ENCODE results near the gene BRD8. TPM values are rescaled to one million over a fixed set of nuclear protein-coding genes. Genes with fewer than 3 reads are reported as not detected.

BRD8 gene
- total RNA-seq, 1 experiment from 2014 or later: 93.4 TPM

- POLR2A ChIA-PET: interaction anchor here (0.5 to 4.6 kb wide), 33 partner anchors 8 to 396 kb away, joined by 3 to 62 read pairs (median 5); partner anchors contain the start of genes CDC23, EGR1, ETF1 and FAM13B
- DNase-seq (ENCODE audit: unreplicated experiment): no peak
- TF ChIP-seq CTCF (IDR thresholded peaks at IDR 0.05; ENCODE audit: unreplicated experiment): no peak
- Mint-ChIP-seq H3K4me1 (ENCODE audit: insufficient read depth, unreplicated experiment) (peaks cover 14% of the 10 kb centered on the region), H3K27me3 (ENCODE audit: insufficient read depth, unreplicated experiment) (no peaks in the 10 kb centered on the region), H3K36me3 (ENCODE audit: insufficient read depth, unreplicated experiment) (peaks cover 54% of the 10 kb centered on the region), H3K27ac (ENCODE audit: low read depth, unreplicated experiment) (no peak overlapping the region), H3K4me3 (ENCODE audit: unreplicated experiment) (no peak overlapping the region), H3K9me3 (ENCODE audit: unreplicated experiment) (no peaks in the 10 kb centered on the region)
- TSS peak; percentile 74 for BruUV-seq (replicated peaks)
- CTCF ChIA-PET: interaction anchor here (0.5 to 3.0 kb wide), 33 partner anchors 8 to 526 kb away, joined by 3 to 18 read pairs (median 4); partner anchors contain the start of genes CDC25C, HSPA9 and KDM3B
- intact Hi-C loops (cut with micrococcal nuclease): loop anchor here (2.0 kb wide), 2 partner anchors 363 to 1083 kb away; partner anchors contain the start of gene ETF1
Measured at GRCh38 chr5:138179277-138179857, 937 bp upstream of the BRD8 start.

- Mint-ChIP-seq H3K27me3 (ENCODE audit: insufficient read depth, unreplicated experiment) (no peaks in the 10 kb centered on the region), H3K4me1 (ENCODE audit: insufficient read depth, unreplicated experiment) (peaks cover 20% of the 10 kb centered on the region), H3K9me3 (ENCODE audit: unreplicated experiment) (no peaks in the 10 kb centered on the region), H3K27ac (ENCODE audit: low read depth, unreplicated experiment) (no peak overlapping the region), H3K36me3 (ENCODE audit: insufficient read depth, unreplicated experiment) (peaks cover 56% of the 10 kb centered on the region), H3K4me3 (ENCODE audit: unreplicated experiment) (no peak overlapping the region)
- ChIA-PET CTCF (interaction anchor here (0.6 to 2.6 kb wide), 16 partner anchors 10 to 425 kb away, joined by 3 to 11 read pairs (median 4); partner anchors contain the start of genes CDC25C and KDM3B), POLR2A (interaction anchor here (0.6 to 4.6 kb wide), 49 partner anchors 9 to 1115 kb away, joined by 3 to 62 read pairs (median 4); partner anchors contain the start of genes CDC23, EGR1, ETF1 and FAM13B)
- no peak for TF ChIP-seq CTCF (IDR thresholded peaks at IDR 0.05; ENCODE audit: unreplicated experiment)
- intact Hi-C loops (cut with micrococcal nuclease): loop anchor here (1.0 to 2.0 kb wide), 3 partner anchors 101 to 1085 kb away; partner anchors contain the start of gene ETF1
- DNase-seq (ENCODE audit: unreplicated experiment): peak; percentile 72
- TSS peak; percentile 70 for BruUV-seq (replicated peaks)
Measured at GRCh38 chr5:138177941-138178515, 402 bp downstream of the BRD8 start.

- no peak for DNase-seq (ENCODE audit: unreplicated experiment)
- BruUV-seq (replicated peaks): no TSS peak
- Mint-ChIP-seq H3K9me3 (ENCODE audit: unreplicated experiment) (no peaks in the 10 kb centered on the region), H3K4me3 (ENCODE audit: unreplicated experiment) (no peak overlapping the region), H3K4me1 (ENCODE audit: insufficient read depth, unreplicated experiment) (peaks cover 6% of the 10 kb centered on the region), H3K27me3 (ENCODE audit: insufficient read depth, unreplicated experiment) (no peaks in the 10 kb centered on the region), H3K36me3 (ENCODE audit: insufficient read depth, unreplicated experiment) (peaks cover 99% of the 10 kb centered on the region), H3K27ac (ENCODE audit: low read depth, unreplicated experiment) (no peak overlapping the region)
- POLR2A ChIA-PET: interaction anchor here (0.7 kb wide), 1 partner anchor 10 kb away, joined by 3 read pairs; no protein-coding TSS in a partner anchor
- CTCF ChIA-PET: interaction anchor here (0.8 to 1.3 kb wide), 2 partner anchors 9 to 12 kb away, joined by 3 to 4 read pairs; no protein-coding TSS in a partner anchor
- intact Hi-C loops (cut with micrococcal nuclease): no loop called here
- no peak for TF ChIP-seq CTCF (IDR thresholded peaks at IDR 0.05; ENCODE audit: unreplicated experiment)
Measured at GRCh38 chr5:138170299-138170698, 8.1 kb downstream of the BRD8 start.

- Mint-ChIP-seq H3K4me1 (ENCODE audit: insufficient read depth, unreplicated experiment) (peaks cover 6% of the 10 kb centered on the region), H3K36me3 (ENCODE audit: insufficient read depth, unreplicated experiment) (peaks cover 99% of the 10 kb centered on the region), H3K27ac (ENCODE audit: low read depth, unreplicated experiment) (no peak overlapping the region), H3K9me3 (ENCODE audit: unreplicated experiment) (no peaks in the 10 kb centered on the region), H3K27me3 (ENCODE audit: insufficient read depth, unreplicated experiment) (no peaks in the 10 kb centered on the region), H3K4me3 (ENCODE audit: unreplicated experiment) (no peak overlapping the region)
- no peak for DNase-seq (ENCODE audit: unreplicated experiment)
- CTCF ChIA-PET: interaction anchor here (0.6 to 1.5 kb wide), 5 partner anchors 27 to 183 kb away, joined by 3 to 5 read pairs (median 4); partner anchors contain the start of gene KDM3B
- TF ChIP-seq CTCF (IDR thresholded peaks at IDR 0.05; ENCODE audit: unreplicated experiment): no peak
- POLR2A ChIA-PET: interaction anchor here (0.7 to 0.8 kb wide), 2 partner anchors 9 to 10 kb away, joined by 3 read pairs; no protein-coding TSS in a partner anchor
- no TSS peak for BruUV-seq (replicated peaks)
- intact Hi-C loops (cut with micrococcal nuclease): no loop called here
Measured at GRCh38 chr5:138169124-138169523, 9.3 kb downstream of the BRD8 start.

Data from MCF 10A (cell line).